Keratinocyte (primary cell): ENCODE measurements around the gene ATF4. TPM values are rescaled to one million over a fixed set of nuclear protein-coding genes. Genes with fewer than 3 reads are reported as not detected.

ENCODE experiments used
- DNase-seq: peaks from one replicate; pipeline ENCODE4 v3.0.0-alpha.2; 2011; ENCODE audit warnings: low read depth, missing footprints, low spot score
- FAIRE-seq: peaks from 2 replicates; lab custom pipeline; 2011; peaks lifted over from hg19 to GRCh38; lab: Jason Lieb, UNC
- H2AFZ ChIP-seq: 2 replicates; pipeline ENCODE4 v1.6.0; 2012; ENCODE audit warnings: low read length, control low read depth, inconsistent platforms; ENCODE audit not compliant: control insufficient read depth
- H3K27ac ChIP-seq: 2 replicates; pipeline ENCODE4 v1.5.1; 2011; ENCODE audit warnings: low read length; ENCODE audit not compliant: control insufficient read depth, insufficient read depth
- H3K27me3 ChIP-seq: 3 replicates; pipeline ENCODE4 v1.6.0; 2011; ENCODE audit warnings: low read length; ENCODE audit not compliant: control insufficient read depth, insufficient read depth; ENCODE audit errors: extremely low read depth
- H3K36me3 ChIP-seq, 2 experiments: 2 replicates in 1 of 2; 3 replicates in 1 of 2; pipeline ENCODE4 v1.5.1; 2011; ENCODE audit warnings: low read length in 2 of 2, mild to moderate bottlenecking in 1 of 2; ENCODE audit not compliant: control insufficient read depth in 2 of 2, insufficient read depth in 2 of 2; ENCODE audit errors: extremely low read depth in 1 of 2
- H3K4me1 ChIP-seq: 3 replicates; pipeline ENCODE4 v1.5.1; 2011; ENCODE audit warnings: low read length; ENCODE audit not compliant: control insufficient read depth, insufficient read depth; ENCODE audit errors: extremely low read depth
- H3K4me2 ChIP-seq: 3 replicates; pipeline ENCODE4 v1.6.0; 2011; ENCODE audit warnings: low read depth, low read length; ENCODE audit not compliant: control insufficient read depth, insufficient read depth; ENCODE audit errors: extremely low read depth
- H3K4me3 ChIP-seq, 3 experiments: fragments of 200-600 bp in 1 of 3; sonication (generic) in 1 of 3; 2 replicates in 2 of 3; 3 replicates in 1 of 3; pipeline ENCODE4 v1.5.1; 2011 to 2016; ENCODE audit warnings: low read length in 3 of 3, mild to moderate bottlenecking in 3 of 3, control low read depth in 2 of 3, inconsistent platforms in 1 of 3, low read depth in 1 of 3, mixed read lengths in 1 of 3, mixed run types in 1 of 3, moderate library complexity in 1 of 3; ENCODE audit not compliant: control insufficient read depth in 2 of 3, insufficient read depth in 2 of 3; ENCODE audit errors: extremely low read depth in 1 of 3
- H3K79me2 ChIP-seq: 2 replicates; pipeline ENCODE4 v1.6.0; 2012; ENCODE audit warnings: low read length; ENCODE audit not compliant: control insufficient read depth, insufficient read depth
- H3K9ac ChIP-seq: 3 replicates; pipeline ENCODE4 v1.6.0; 2011; ENCODE audit warnings: low read length; ENCODE audit not compliant: control insufficient read depth, insufficient read depth; ENCODE audit errors: extremely low read depth
- H3K9me1 ChIP-seq: 3 replicates; pipeline ENCODE4 v1.6.0; 2011; ENCODE audit warnings: low read length; ENCODE audit not compliant: control insufficient read depth, insufficient read depth; ENCODE audit errors: extremely low read depth
- H3K9me3 ChIP-seq: 2 replicates; pipeline ENCODE4 v1.5.1; 2012; ENCODE audit warnings: low read depth, low read length; ENCODE audit not compliant: control insufficient read depth
- H4K20me1 ChIP-seq: 3 replicates; pipeline ENCODE4 v1.6.0; 2011; ENCODE audit warnings: low read length; ENCODE audit not compliant: control insufficient read depth, insufficient read depth; ENCODE audit errors: extremely low read depth
- EZH2 ChIP-seq: IDR thresholded peaks from one replicate; pipeline ENCODE4 v1.6.1; 2012; ENCODE audit warnings: inconsistent platforms, mild to moderate bottlenecking, low read length, moderate library complexity
- dilution Hi-C: fragments of 300-500 bp; cut with MboI; formaldehyde crosslinking; loops from one replicate; pipeline ENCODE4 v1.7.0; 2020; ENCODE audit warnings: low sequenced_read_pairs; ENCODE audit not compliant: extremely low pct_ligation_motif_present
- polyA plus RNA-seq, 5 experiments: library from polyadenylated mRNA; depleted of rRNA in 3 of 5; stranded (reverse) in 3 of 5; stranded (forward) in 1 of 5; unstranded in 1 of 5; fragments of >200 nt; gene quantifications; 1 replicate in 1 of 5; 2 replicates in 3 of 5; 3 replicates in 1 of 5; pipeline versions ENCODE4 v1.2.1 to v1.2.3, GENCODE V29; 2011 to 2012; ENCODE audit warnings: missing spikeins in 2 of 5, low read depth in 1 of 5, low replicate concordance in 1 of 5
- TF ChIP-seq, protein P1 (sequence below), 3 experiments: IDR thresholded peaks in 1 of 3; conservative IDR thresholded peaks in 1 of 3; optimal IDR thresholded peaks in 1 of 3; 2 replicates in 2 of 3; 3 replicates in 1 of 3; pipeline versions ENCODE3 to v1.5.1; 2011; ENCODE audit warnings: low read length in 3 of 3, mild to moderate bottlenecking in 3 of 3, moderate library complexity in 2 of 3, control low read depth in 1 of 3, inconsistent platforms in 1 of 3; ENCODE audit not compliant: insufficient read depth in 2 of 3; ENCODE audit errors: extremely low read depth in 1 of 3

Gene ATF4
- polyA plus RNA-seq, 1 donor (not counting 4 experiments of a cell fraction or from before 2014, with no cell fraction given) = 629 TPM

DNA sequence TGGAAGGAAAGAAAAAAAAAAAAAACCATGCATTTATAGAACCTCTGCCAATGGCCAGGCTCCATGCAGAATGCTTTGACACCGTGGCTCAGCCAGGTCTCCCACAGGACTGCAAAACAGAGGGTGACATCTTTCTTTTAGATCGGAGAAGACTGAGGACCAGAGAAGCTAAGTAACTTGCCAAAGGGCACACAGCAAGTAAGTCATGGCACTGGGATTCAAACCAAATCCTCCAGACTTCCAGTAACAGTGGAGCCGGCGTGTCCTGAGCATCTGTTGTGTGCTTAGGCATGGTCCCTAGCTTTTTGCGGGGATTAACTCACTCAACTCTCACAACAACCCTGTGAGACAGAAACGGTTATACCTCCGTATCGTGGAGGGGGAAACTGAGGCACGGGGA is 42.8 kb upstream of the ATF4 start:
- no peak for TF ChIP-seq EZH2
- TF ChIP-seq, protein P1, sequence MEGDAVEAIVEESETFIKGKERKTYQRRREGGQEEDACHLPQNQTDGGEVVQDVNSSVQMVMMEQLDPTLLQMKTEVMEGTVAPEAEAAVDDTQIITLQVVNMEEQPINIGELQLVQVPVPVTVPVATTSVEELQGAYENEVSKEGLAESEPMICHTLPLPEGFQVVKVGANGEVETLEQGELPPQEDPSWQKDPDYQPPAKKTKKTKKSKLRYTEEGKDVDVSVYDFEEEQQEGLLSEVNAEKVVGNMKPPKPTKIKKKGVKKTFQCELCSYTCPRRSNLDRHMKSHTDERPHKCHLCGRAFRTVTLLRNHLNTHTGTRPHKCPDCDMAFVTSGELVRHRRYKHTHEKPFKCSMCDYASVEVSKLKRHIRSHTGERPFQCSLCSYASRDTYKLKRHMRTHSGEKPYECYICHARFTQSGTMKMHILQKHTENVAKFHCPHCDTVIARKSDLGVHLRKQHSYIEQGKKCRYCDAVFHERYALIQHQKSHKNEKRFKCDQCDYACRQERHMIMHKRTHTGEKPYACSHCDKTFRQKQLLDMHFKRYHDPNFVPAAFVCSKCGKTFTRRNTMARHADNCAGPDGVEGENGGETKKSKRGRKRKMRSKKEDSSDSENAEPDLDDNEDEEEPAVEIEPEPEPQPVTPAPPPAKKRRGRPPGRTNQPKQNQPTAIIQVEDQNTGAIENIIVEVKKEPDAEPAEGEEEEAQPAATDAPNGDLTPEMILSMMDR (optimal IDR thresholded peaks at IDR 0.05 in 1 of 3, IDR thresholded peaks at IDR 0.05 in 1 of 3, conservative IDR thresholded peaks at IDR 0.05 in 1 of 3; ENCODE audit: extremely low read depth in 1 of 3, insufficient read depth in 2 of 3, low read length in 3 of 3) = no peak
- Histone ChIP-seq H3K36me3 (no peaks in the 10 kb centered on the region), H3K27ac (no peak overlapping the region), H2AFZ (no peak overlapping the region), H3K4me3 (no peak overlapping the region), H3K4me2 (no peak overlapping the region), H3K27me3 (peaks cover 3% of the 10 kb centered on the region), H3K79me2 (no peaks in the 10 kb centered on the region), H3K9ac (no peak overlapping the region), H4K20me1 (peaks cover under 1% of the 10 kb centered on the region), H3K4me1 (no peaks in the 10 kb centered on the region), H3K9me3 (no peaks in the 10 kb centered on the region), H3K9me1 (no peaks in the 10 kb centered on the region)
- FAIRE-seq (no peak), DNase-seq (no peak)
- dilution Hi-C loops = no loop called here

- FAIRE-seq = no peak
- H3K9me1 ChIP-seq = no peaks in the 10 kb centered on the region
- H3K4me3 ChIP-seq = no peak overlapping the region
- H3K36me3 ChIP-seq = no peaks in the 10 kb centered on the region
- H3K27ac ChIP-seq = no peak overlapping the region
- no peak for DNase-seq
- no peak overlapping the region for H2AFZ ChIP-seq
- H3K4me2 ChIP-seq = no peak overlapping the region
- H3K79me2 ChIP-seq = no peaks in the 10 kb centered on the region
- H3K27me3 ChIP-seq = no peaks in the 10 kb centered on the region
- no peaks in the 10 kb centered on the region for H3K9me3 ChIP-seq
- no peaks in the 10 kb centered on the region for H4K20me1 ChIP-seq
- no peak overlapping the region for H3K9ac ChIP-seq
- dilution Hi-C loops = no loop called here
- no peaks in the 10 kb centered on the region for H3K4me1 ChIP-seq
- TF ChIP-seq, protein P1 (optimal IDR thresholded peaks at IDR 0.05 in 1 of 3, IDR thresholded peaks at IDR 0.05 in 1 of 3, conservative IDR thresholded peaks at IDR 0.05 in 1 of 3; ENCODE audit: extremely low read depth in 1 of 3, insufficient read depth in 2 of 3, low read length in 3 of 3) = no peak
- TF ChIP-seq EZH2 = no peak
These were observed 41.9 kb upstream of the ATF4 start for GRCh38 chr22:39478441-39478850.
